ENCODE data around the gene SLC52A1. TPM values are rescaled to one million over a fixed set of nuclear protein-coding genes. Genes with fewer than 3 reads are reported as not detected.
"Not testable (repeated sequence)": the region's sequence is repeated elsewhere in the genome, so short reads cannot be mapped to it uniquely, and the experiment has no call there.

The SLC52A1 gene
- total RNA-seq, 1 experiment from 2014 or later: not detected

DNA sequence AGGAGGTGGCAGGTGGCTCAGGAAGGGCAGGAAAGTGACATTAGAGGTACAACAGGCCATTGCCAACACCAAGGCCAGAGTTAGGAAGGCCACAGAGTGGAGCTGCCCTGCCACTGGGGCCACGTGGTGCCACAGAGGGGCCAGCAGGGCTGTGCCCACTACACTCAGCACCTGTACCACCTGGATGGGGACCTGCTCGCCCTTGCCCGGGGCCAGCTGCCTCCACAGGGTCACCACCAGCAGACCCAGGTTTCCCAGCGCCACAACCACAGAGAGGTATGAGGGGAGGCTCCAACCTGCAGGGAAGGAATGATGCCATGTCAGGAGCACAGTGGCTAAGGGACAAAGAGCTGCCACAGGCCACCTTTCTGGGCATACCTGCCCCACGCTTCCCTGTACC, 1.2 kb downstream of the SLC52A1 start:
- DNase-seq (ENCODE audit: low read depth, low spot score): no peak
- in situ Hi-C loops (cut with HindIII; ENCODE audit: low pct_unique_long_range_greater_than_20kb, low sequenced_read_pairs): no loop called here

DNA sequence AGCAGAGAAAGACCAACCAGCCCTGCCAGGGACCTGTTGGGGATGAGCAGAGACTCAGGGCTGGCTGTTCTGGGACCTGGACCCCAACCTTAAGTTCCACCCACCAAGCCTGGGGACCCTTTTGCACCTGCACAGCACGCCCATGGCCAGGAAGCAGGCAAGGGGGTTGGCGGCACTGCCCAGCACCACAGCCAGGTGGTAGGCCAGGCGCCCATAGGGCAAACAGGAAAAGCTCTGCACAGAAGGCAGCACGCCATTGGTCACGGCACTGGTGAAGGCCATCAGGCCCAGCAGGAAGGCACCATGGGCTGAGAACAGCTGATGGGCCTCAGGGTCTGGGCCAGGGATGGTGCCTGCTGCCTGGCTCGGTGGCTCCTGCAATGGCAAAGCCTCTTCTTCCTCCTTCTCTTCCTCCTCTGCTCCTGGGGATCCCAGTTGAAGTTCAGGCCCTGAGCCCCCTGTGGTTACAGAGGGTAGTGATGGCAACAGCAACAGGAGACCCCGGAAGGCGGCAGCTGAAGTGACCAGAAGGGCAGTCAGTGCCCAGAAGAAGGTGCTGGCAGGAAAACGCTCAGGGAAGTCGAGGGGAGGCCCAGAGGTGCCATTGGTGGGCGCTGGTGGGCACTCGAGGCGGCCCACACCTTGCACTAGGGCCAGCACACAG, 1.7 kb downstream of the SLC52A1 start:
- in situ Hi-C loops (cut with HindIII; ENCODE audit: low pct_unique_long_range_greater_than_20kb, low sequenced_read_pairs): no loop called here
- no peak for DNase-seq (ENCODE audit: low read depth, low spot score)

DNA sequence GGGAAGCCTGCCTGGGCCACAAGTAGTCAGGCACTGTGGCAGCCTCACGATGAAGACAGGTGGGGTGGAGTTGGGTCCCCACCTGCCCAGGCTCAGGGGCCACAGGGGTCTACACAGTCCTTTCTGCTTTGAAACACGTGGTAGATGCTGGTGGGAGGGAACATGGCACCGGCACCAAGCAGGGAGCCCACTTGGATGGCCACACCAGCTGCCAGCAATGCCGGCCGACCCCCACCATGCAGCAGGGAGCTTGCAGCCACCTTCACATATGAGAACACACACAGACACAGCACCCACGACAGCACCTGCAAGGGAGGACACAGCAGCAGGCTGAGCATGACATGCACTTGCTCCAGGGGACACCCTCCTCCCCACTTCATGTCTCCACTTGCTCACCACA, 2.4 kb downstream of the SLC52A1 start:
- in situ Hi-C loops (cut with HindIII; ENCODE audit: low pct_unique_long_range_greater_than_20kb, low sequenced_read_pairs): no loop called here
- DNase-seq (ENCODE audit: low read depth, low spot score): no peak

DNA sequence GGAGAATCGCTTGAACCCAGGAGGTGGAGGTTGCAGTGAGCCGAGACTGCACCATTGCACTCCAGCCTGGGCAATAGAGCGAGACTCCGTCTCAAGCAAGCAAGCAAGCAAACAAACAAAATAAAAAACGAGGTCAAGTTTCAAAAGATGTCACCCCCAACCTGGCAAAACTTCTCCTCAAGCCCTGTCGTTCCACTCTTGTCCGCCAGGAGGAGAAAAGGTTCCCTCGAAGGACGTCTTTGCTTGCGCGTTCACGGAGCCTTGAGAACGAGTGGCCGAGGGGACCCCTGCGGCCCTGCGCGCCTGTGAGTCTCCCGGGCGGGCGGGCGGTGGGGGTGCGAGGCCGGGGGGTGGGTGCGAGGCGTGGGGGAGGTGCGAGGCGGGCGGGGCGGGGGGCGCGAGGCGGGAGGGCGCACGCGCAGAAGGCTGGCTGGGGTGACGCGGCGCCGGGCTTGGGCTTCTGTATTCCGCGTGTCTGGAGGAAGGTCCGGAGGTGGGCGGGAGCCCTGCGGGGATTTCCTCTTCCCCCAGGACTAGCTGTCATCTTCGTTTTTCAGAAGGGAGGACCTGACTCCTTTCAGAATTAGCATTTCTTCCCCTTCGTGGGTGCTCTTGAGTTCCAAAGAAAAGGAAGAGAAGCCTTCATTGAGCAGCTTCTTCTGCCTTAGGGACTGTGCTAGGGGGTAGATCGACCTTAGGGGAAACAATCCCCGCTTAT, 3.7 kb downstream of the SLC52A1 start:
- peak; percentile 84 for DNase-seq (ENCODE audit: low read depth, low spot score)
- in situ Hi-C loops (cut with HindIII; ENCODE audit: low pct_unique_long_range_greater_than_20kb, low sequenced_read_pairs): no loop called here

DNA sequence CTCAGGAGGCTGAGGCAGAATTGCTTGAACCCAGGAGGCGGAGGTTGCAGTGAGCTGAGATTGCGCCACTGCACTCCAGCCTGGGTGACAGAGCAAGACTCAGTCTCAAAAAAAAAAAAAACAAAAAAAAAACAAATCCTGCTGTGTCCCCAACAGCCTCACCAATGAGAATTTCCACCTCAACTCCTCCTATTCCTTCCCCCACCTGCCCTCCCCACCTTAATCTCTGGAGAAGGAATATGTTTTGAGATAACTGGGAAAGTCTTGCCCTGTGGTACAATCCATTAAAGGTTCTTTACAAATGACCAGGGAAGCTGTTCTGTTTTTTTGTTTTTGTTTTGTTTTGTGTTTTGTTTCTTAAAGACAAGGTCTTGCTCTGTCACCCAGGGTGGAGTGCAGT, 5.1 kb downstream of the SLC52A1 start:
- DNase-seq (ENCODE audit: low read depth, low spot score); in situ Hi-C loops (cut with HindIII; ENCODE audit: low pct_unique_long_range_greater_than_20kb, low sequenced_read_pairs): not testable (repeated sequence)

DNA sequence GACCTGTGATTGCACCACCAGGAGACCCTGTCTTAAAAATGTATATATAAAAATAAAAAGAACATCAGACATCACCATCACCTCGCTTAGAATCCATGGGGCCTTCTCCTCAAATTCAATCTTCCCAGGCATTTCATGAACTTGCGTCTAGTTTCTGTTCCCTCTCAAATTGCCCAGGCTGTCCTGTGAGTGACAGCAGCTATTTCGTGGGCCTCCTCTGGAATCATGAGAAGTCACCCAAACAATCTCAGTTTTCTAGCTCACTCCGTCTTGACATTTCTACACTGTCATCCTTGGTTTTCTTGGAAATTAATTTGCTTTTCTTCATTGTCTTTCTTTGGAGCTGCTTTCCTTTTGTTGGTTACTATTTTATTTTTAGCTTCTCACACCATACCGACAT, 7.3 kb downstream of the SLC52A1 start:
- no peak for DNase-seq (ENCODE audit: low read depth, low spot score)
- in situ Hi-C loops (cut with HindIII; ENCODE audit: low pct_unique_long_range_greater_than_20kb, low sequenced_read_pairs): no loop called here

DNA sequence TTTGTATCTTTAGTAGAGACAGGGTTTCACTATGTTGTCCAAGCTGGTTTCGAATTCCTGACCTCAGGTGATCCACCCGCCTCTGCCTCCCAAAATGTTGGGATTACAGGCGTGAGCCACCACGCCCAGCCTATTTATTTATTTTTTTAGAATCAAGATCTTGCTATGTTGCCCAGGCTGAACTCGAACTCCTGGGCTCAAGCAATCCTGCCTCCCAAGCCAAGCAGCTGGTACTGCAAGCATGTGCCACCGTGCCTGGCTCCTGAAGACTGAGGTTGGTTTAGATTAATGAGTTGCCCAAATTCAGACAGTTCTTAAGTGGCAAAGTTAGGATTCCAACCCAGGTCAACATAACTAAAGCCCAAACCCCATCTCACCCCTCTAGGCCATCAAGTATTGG, 7.9 kb downstream of the SLC52A1 start:
- DNase-seq (ENCODE audit: low read depth, low spot score): no peak
- in situ Hi-C loops (cut with HindIII; ENCODE audit: low pct_unique_long_range_greater_than_20kb, low sequenced_read_pairs): no loop called here

DNA sequence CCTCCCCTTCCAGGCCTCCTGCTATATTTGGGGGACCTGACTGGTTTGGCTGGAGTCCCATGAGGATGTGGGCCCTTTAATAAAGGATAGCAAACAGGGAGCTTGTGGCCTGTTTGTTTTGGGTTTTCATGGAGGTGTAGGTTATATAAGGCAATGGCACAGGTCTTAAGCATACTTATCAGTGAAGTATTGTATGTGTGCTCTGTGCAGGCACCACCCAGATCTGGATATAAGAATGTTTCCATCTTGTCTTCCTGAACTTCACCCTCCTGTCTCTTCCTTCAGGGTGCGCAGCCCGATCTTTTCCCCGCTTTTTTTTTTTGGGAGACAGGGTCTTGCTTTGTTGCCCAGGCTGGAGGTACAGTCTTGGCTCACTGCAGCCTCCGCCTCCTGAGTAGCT, 10.6 kb downstream of the SLC52A1 start:
- in situ Hi-C loops (cut with HindIII; ENCODE audit: low pct_unique_long_range_greater_than_20kb, low sequenced_read_pairs): no loop called here
- no peak for DNase-seq (ENCODE audit: low read depth, low spot score)

- no peak for DNase-seq (ENCODE audit: low read depth, low spot score)
- in situ Hi-C loops (cut with HindIII; ENCODE audit: low pct_unique_long_range_greater_than_20kb, low sequenced_read_pairs): no loop called here
Observed at GRCh38 chr17:5023588-5024147, 11.6 kb downstream of the SLC52A1 start.

GRCh38 chr17:5022171-5022711, 13.0 kb downstream of the SLC52A1 start:
- DNase-seq (ENCODE audit: low read depth, low spot score): no peak
- in situ Hi-C loops (cut with HindIII; ENCODE audit: low pct_unique_long_range_greater_than_20kb, low sequenced_read_pairs): no loop called here

DNA sequence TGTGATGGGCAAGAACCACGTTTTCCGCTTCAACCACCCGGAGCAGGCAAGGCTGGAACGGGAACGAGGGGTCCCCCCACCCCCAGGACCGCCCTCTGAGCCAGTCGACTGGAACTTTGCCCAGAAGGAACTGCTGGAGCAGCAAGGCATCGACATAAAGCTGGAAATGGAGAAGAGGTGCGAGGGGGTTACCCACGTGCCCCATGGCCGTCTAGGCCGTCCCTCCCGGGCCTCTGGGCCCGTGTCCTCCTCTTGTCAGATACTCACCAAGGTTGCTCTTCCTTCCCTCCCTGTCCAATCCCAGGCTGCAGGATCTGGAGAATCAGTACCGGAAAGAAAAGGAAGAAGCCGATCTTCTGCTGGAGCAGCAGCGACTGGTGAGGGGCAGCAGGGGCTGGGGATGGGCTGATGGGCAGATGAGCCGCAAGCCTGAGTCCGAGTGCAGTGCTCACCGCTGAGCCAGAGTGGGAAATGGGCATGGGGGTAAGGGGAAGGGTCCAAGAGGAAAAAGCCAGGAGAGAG, 14.7 kb downstream of the SLC52A1 start:
- in situ Hi-C loops (cut with HindIII; ENCODE audit: low pct_unique_long_range_greater_than_20kb, low sequenced_read_pairs): no loop called here
- no peak for DNase-seq (ENCODE audit: low read depth, low spot score)

DNA sequence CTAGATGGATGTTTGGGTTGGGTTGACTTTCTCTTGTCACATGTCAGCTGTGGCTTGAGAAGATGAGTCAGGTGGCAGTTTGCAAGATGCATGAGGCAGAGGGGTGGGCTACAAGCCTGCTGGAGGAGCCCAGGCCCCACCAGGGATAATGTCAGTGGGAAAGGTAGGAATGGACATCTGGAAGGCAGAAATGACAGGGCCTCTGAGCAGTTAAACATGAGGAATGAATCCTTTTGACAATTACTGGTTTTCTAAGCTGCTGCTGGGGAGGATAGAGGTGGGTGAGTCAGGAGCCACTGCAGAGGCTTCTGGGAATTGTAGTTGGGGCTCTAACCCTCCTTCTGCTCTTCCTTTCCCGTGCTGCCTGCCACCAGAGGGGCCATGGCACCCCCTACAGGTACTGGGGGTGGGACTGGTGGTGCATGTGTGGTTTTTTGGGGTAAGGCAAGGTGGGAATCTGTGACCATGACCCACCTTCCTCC, 15.7 kb downstream of the SLC52A1 start:
- DNase-seq (ENCODE audit: low read depth, low spot score): peak; percentile 31
- in situ Hi-C loops (cut with HindIII; ENCODE audit: low pct_unique_long_range_greater_than_20kb, low sequenced_read_pairs): no loop called here

DNA sequence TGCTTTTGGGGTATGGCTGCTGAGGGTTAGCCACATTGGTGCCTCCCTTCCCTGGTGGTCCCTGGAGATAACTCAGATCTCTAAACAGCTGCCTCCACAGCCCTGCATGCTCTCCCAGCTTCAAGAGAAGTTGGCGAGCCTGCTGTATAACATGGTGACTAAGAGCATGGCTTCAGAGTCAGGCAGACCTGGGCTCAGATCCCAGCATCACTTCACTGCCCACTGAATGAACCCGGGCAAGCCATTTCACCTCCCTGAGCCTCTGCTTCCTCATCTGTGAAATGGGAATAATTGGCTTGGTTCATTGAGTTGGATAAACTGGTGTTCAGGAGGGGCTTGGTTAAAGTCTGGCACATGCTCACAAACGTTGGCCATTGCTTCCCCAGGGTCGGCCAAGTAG, 20.9 kb downstream of the SLC52A1 start:
- in situ Hi-C loops (cut with HindIII; ENCODE audit: low pct_unique_long_range_greater_than_20kb, low sequenced_read_pairs): no loop called here

DNA sequence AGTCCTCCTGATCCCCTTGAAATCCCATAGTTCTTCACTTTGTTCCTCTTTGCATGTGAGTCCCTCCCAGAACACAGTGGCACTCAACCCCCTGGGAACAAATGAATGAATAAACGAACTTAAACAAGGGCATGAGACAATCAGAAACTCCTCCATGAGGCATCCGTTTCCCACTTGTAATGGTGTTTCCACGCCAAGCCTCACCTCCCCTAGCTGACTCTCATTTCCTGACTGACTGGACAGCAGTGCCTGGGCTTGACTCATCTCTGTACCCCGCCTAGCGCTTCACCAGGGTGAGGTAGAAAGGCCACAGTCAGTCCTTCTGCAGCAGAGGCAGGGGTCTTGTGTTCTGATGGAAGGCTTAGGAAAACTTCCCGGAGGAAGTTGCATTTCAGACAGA, 23.3 kb downstream of the SLC52A1 start:
- DNase-seq (ENCODE audit: low read depth, low spot score): no peak
- in situ Hi-C loops (cut with HindIII; ENCODE audit: low pct_unique_long_range_greater_than_20kb, low sequenced_read_pairs): no loop called here

More for the DNA sequence above, 20.9 kb downstream of the SLC52A1 start:
- DNase-seq (ENCODE audit: low read depth, low spot score): no peak

- DNase-seq (ENCODE audit: low read depth, low spot score): no peak
- in situ Hi-C loops (cut with HindIII; ENCODE audit: low pct_unique_long_range_greater_than_20kb, low sequenced_read_pairs): no loop called here
Observed at GRCh38 chr17:5003214-5003867, 31.9 kb downstream of the SLC52A1 start.

GRCh38 chr17:5002121-5002788, 33.0 kb downstream of the SLC52A1 start:
- in situ Hi-C loops (cut with HindIII; ENCODE audit: low pct_unique_long_range_greater_than_20kb, low sequenced_read_pairs): no loop called here
- DNase-seq (ENCODE audit: low read depth, low spot score): no peak

- DNase-seq (ENCODE audit: low read depth, low spot score): no peak
- in situ Hi-C loops (cut with HindIII; ENCODE audit: low pct_unique_long_range_greater_than_20kb, low sequenced_read_pairs): no loop called here
Observed at GRCh38 chr17:5000237-5000639, 35.0 kb downstream of the SLC52A1 start.
